NCI-H510A (cell line): ENCODE data around the gene PTPN1.
"Not testable (repeated sequence)": the region's sequence is repeated elsewhere in the genome, so short reads cannot be mapped to it uniquely, and the experiment has no call there.

Source experiments
- DNase-seq: peaks from one replicate; lab custom pipeline; 2025; lab: John Stamatoyannopoulos, UW

The PTPN1 gene

DNA sequence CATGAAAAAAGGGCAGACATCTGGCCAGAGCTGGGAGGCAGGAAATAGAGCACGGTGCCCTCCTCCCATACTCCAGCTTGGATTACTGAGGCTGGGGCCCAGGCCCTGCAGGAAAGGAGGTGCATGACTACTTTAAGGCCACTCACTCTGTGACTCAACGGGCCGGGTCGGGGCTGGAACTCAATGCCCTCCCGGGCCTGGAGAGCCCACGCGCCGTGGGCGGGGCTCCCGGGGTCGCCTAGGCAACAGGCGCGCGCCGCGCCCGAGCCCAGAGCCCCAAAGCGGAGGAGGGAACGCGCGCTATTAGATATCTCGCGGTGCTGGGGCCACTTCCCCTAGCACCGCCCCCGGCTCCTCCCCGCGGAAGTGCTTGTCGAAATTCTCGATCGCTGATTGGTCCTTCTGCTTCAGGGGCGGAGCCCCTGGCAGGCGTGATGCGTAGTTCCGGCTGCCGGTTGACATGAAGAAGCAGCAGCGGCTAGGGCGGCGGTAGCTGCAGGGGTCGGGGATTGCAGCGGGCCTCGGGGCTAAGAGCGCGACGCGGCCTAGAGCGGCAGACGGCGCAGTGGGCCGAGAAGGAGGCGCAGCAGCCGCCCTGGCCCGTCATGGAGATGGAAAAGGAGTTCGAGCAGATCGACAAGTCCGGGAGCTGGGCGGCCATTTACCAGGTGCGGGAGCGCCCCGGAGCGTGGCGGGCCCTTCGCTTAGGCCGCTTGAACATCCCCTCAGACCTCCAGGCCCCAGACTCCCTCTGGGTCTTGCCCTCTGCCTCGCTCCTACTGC is at the start of gene PTPN1:
TSS of gene PTPN1 (plus strand) at position 461 of the 783 bp plus-strand sequence. CDS start at position 606, 145 bp downstream.
- peak; percentile 97 for DNase-seq

DNA sequence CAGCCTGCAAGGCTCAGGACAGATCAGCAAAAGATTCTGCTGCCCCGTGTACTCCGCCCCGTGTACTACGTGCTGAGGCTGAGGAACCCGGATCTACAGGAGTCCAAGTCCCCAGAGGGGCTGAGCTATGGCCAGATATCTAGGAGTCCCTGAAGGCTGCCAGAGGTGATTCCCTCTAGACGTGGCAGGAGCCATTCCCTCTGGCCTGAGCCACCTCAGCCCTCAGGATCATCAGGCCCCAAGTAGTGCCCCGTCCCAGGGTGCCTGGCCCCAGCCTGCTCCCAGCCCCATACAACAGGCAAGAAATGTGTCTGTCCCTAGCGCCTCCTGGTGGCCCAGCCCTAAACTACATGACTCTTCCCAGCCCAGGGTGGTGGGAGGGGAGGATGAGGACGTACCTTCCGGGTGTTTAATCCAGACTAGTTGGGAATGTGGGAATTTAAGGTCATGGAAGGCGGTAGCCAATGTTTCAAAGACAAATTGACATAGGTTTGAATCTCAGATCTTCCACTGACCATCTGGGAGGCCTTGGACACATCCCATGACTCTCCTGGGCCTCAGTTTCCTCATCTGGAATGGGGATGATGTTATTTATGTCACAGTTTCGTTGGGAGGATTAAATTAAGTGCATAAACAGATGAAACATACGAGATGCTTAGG is 49.4 kb upstream of the PTPN1 start:
- no peak for DNase-seq

DNA sequence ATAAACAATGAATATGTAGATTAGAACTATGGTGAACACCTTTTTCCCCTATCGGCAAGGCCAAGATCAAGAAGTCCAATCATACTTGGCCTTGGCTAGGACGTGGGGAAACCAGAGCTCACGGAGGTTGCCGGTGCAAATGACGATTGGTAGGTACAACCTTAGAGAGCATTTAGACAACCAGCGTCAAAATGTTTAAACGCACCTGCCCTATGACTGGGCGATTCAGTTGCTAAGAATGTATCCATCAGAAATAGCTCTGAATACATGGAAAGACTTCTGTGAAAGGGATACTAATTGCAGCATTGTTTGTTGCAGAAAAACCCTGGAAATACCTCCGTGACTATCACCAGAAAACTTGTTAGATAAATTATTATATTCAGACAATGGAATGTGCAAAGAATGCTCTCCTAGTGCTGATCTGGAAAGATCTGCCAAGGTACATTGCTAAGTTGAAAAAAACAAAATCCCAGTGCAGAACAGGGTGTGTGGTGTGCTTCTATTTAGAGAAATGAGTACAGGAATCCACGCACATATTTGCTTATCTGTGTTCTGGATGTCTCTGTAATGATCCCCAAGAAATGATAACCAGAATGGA is 48.0 kb upstream of the PTPN1 start:
- no peak for DNase-seq

DNA sequence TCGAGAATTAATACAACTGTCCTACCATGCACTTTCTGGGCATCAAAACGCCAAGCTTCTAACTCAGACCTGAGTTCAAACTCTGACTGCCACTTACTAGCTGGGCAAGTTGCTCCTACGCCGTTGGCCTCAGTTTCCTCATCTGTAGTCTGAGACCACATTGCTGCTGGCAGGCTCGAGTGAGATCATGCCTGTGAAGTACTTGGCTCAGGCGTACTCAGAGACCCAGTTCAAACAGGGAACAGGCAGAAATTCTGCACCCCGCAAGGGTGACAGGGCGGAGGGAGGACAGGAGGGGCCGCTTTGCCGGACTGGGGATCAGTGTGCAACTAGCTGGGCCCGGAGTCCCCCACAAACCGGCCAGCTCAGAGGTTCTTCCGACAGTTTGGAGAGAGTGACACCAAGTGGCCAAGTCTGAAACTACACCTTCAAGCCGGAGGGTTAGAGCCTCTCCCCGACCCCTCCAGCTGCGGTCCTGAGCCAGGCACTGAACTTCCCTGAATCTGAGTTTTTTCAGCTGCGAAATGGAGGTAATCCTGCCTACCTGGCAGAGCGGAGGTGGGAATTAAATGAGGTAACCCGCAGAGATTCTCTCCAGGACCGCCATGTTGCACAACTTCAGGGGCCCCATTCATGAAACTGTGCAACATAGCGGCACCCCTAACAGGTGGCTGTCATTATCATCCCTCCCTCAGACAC is 46.0 kb upstream of the PTPN1 start:
- DNase-seq = peak; percentile 28

DNA sequence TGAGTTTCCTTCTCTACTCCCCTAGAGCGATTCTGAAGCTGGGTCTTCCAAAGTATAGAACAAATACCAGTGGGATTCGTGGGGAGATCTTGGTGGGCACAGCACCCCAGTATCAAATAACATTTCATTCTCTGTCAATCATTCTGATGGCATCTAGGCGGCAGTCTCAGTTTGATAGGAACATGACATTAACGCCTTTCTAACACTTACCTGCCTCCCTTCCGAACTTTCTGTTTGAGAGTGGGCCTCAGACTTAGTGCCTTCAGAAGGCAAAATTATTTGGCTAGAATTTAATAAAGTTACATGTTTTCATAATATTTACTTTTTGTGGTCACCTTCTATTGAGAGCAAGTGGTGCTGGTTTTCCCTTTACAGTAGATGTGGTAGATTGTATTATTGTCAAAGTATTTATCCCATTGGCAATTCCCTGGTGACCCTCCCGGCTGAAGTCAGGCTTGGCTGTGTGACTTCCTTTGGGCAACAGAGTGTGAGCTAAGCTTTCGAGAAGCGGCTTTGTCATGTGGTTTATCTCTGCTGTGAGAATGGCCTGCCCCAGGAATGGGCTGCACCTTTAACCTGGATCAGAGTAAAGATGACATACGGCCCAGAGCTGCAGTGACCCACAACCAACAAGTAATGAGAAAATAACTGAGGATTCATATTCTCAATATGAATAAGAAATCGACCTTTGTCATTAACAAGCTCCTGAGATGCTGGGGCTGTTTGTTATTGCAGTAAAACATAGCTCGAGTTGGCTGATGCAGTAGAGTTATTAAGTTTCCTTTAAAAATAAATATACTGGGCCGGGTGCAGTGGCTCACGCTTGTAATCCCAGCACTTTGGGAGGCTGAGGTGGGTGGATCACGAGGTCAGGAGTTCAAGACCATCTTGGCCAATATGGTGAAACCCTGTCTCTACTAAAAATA is 45.2 kb upstream of the PTPN1 start:
- DNase-seq = no peak

DNA sequence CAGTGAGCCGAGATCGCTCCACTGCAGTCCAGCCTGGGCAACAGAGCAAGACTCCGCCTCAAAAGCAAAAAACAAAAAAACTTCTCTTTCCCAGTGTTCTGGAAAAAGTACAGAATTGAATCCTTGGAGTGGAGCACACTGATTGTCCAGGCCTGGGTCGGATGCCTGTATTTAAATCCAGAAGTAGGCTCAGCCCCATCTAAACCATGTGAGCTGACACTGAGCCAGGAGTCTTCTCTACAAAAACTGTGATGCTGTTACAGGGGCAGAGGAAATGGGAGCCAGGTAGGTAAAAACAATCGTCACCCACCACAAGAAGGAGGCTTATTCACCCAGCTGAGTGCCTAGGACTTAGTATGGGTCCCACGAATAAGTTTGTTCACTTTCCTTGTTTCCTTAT is 43.0 kb upstream of the PTPN1 start:
- DNase-seq = no peak

DNA sequence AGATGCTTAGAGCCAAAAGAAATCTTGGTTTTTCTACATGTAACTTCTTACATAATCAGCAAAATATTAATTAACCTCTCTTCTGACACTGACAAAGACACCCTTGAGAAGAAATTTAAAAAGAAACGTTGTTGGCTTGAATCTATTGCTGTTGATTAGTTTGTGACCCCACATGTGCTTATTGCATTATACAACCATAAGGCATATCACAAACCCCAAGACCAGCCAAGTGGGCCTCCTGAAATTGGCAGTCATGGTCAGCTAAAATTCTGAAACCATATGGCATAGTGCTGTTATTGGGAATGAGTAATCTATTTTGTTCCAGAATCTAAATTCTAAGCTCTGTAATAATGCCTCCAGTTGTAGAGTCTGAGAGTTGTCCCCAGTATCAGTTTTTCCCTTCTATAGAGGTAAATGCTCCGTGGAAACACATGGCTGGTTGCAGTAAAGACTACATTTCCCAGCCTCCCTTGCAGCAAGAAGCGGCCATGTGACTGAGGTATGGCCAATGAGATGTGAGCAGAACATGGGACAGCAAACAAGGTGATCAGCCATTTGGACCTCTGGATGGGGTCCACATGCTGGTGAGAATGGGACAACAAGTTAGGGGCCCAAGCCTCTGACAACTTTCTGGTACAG is 42.3 kb upstream of the PTPN1 start:
- no peak for DNase-seq

DNA sequence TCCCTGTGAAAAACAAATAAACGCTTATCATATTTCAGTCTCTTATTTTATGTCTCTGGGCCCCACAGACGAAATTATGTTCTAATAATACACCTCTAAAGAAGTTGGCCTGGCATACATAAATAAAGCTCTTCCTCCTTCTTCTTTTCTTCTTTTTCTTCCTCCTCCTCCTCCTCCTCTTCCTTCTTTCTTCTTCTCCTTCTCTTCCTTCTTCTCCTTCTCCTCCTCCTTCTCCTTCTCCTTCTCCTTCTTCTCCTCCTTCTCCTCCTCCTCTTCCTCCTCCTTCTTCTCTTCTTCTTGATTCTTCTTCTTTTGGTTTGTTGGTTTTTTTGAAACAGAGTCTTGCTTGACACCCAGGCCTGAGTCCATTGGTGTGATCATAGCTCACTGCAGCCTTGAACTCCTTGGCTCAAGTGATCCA is 41.8 kb upstream of the PTPN1 start:
- DNase-seq = no peak

DNA sequence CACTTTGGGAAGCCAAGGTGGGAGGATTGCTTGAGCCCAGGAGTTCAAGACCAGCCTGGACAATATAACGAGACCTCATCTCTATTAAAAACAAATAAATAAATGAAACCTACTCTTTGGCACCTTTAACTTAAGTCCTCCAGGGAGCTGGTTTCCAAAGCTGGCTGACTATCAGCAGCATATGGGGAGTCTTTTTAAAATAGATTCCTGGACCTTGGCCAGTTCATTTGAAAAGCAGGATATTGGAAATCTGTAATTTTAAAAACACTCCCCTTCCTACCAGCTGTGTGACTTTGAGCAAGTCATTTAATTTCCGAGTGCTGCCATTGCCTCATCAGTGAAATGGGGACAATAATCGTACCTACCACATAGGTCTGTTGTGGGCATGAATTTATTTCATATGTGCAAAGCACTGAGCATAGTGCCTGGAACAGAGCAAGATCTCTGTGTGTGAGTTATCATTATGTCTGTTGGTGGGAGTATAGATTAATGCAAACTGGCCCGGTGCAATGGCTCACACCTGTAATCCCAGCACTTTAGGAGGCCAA is 40.9 kb upstream of the PTPN1 start:
- DNase-seq = no peak

DNA sequence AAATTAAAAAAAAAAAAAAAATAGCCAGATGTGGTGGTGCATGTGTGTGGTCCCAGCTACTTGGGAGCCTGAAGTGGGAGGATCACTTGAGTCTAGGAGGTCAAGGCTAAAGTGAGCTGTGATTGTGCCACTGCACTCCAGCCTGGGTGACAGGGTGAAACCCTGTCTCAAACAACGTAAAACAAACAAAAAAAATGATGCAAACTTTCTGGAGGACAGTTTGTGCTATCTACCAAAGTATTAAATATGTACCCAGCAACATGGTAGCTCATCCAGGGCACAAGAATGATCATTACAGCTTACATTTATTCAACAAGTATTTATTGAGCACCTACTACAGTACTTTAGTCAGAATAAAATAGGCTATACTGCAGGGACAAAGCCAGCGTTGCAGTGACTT is 40.4 kb upstream of the PTPN1 start:
- DNase-seq = no peak

DNA sequence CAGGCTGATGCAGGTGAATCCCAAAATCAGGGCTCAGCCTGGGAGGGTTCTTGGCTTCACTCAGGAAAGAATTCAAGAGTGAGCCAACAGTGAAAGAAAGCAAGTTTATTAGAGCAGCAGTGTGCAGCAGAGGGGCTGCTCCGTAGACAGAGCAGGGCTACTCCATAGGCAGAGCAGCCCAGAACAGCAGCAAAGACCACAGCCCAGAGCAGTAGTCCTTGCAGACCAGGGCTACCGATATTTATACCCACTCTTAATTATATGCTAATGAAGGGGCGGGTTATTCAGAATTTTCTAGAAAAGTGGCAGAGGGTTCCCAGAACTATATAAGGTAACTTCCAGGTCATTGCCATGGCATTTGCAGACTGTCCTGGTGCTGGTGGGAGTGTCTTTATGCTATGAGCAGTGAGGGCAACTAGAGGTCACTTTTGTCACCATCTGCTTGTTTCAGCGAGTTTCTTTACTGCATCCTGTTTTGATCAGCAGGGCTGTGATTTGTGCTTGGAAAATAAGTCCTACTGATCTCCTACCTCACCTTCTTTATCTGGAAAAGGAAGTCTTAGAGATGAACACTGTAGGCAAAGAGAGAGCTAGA is 39.8 kb upstream of the PTPN1 start:
- no peak for DNase-seq

DNA sequence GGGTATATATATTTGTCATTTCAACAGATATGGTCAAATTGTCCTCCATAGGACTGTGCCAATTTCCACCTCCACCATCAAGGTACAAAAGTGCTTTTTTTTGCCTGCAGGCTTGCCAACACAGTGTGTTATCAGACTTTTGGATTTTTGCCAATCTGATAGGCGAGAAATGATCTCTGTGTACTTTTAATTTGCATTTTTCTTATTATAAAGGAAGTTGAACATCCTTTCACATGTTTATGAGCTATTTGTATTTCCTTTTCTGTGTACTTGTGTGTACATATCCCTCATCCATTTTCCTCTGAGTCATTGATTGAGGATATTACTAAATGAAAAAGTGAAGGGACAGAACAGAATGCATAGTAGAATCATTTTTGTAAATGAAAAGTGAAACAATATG is 39.0 kb upstream of the PTPN1 start:
- DNase-seq = no peak

DNA sequence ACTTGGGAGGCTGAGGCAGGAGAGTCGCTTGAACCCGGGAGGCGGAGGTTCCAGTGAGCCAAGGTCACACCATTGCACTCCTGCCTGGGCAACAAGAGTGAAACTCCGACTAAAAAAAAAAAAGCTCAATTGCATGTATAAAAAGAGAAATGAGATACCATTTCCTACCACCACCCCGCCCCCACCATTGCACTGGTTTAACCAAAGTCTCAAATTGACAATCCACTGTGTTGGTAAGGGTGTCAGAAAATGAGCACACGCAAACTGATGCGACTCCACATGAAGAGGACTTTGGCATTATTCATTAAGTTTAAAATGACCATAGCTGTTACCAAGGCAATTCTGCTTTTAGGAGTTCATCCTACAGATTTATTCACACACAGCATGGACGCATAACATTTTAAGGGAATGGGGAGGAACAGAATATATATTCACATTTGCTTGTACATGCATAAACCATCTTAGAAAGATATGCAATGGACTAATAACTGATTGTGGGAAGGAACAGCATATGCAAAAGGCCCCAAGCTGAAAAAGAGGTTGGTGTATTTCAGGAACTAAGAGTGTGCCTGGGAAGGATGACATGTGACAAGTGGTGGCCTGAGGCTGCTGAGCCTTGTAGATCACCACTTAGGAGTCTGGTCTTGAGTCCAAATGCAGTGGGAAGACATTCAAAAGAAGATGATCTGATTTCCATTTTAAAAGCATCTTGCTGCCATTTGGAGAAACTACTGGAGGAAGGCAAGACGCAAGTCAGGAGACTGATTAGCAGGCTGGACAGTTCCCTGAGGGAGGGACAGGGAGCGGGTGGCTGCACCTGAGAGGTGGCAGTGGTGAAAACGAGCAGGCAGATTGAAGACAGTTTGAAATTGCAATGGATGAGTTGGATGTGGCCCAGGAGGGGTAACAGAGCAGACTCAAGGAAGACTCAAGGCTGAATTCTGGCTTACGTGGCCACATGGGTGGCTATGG is 37.2 kb upstream of the PTPN1 start:
- DNase-seq = no peak

DNA sequence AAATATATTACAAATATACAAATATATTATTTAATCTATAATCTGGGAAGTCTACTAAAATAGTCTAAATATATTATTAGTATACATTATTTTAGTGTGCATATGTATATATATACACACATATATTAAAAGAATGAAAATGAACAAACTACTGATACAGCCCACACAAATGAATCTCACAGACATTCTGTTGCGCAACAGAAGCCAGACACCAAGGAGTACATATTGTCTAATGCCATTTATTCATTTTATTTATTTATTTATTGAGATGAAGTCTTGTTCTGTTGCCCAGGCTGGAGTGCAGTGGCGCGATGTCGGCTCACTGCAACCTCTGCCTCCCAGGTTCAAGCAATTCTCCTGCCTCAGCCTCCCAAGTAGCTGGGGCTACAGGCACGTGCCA is 35.8 kb upstream of the PTPN1 start:
- not testable (repeated sequence) for DNase-seq

DNA sequence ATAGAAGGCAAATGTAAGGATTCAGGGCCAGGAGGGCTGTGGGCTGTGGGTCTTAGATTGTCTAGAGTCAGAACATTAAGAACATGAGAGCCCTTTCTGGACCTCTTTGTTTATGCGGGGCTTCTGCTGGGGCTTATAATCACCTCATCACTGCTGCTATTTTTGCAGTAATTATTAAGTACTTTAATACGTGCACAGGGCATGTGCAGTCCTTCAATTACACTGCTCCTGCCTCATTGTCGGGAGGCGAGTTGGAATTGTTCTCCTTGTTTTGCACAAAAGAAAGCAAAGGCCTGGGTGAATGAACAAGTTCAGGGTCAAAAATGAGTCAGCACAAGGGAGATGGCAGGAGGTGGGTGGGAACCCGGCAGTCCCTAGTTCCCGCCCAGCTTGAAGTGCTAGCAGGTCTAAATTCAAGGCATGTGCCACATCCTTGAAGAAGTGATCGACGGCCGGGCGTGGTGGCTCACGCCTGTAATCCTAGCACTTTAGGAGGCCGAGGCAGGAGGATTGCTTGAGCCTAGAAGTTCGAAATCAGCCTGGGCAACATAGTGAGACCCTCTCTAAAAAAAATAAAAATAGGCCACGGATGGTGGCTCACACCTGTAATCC is 34.4 kb upstream of the PTPN1 start:
- DNase-seq = no peak

DNA sequence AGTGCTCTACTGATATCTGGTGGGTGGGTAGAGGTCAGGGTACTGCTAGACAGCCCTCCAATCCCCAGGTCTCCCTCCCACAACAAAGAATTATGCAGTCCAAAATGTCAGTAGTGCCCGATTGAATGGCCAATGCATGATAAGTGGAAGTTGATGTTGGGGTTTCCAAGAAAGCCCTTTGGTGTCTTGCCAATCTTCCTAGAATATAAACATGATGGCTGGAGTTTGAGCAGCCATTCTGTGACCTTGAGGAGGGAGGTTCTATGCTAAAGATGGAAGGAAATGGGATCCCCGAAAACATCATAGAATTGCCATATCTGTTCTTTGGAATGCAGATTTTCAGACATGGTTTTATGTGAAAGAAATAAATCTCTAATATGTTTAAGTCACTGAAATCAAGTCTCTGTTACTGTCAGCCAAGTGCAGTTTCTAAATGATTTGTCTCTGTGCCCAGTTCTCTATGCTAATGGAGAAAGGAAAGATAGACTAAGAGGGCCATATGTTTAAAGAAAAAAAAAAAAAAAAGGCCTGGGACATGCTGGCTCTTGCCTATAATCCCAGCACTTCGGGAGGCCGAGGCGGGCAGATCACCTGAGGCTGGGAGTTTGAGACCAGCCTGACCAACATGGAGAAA is 32.8 kb upstream of the PTPN1 start:
- no peak for DNase-seq

DNA sequence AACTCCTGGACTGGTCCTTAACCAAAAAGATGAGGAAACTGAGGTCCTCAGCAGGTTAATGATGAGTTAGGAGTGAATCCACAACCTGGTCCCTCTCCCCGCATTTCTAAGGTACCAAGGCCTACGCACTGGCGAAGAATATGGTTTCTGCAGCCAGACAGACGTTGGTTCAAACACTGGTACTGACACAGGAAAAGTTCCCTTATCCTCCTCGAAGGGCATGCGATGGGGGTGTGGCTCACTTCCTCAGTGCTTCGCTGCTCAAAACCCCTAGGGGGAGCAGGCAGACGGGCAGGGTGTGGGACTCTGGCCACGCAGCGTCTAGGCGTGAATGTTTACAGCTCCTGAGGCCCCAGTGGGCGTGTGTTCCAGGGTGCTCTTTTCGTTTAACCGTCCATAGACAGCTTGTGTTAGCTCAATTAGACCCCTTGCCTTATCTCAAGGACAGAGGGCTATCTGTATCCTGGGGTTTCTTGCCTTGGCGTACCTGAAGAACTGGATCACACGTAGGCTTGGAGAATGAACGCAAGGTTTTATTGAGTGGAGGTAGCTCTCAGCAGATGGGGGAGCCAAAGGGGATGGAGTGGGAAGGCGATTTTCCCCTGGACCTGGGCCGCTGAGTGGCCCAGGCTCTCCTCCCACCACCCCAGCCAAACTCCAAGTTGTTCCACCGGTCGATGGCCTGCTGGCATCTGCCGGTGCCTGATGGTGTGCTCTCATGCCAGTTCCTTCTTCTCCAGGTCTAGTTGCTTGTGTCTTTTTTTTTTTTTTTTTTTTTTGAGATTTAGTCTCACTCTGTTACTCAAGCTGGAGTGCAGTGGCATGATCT is 31.8 kb upstream of the PTPN1 start:
- DNase-seq = peak; percentile 76
